K562 (cell line): ENCODE results near the gene SPATA21. TPM values are rescaled to one million over a fixed set of nuclear protein-coding genes. Genes with fewer than 3 reads are reported as not detected.

Source experiments
- ATAC-seq: fragments of 200-7000 bp; cut with Tn5 transposase; 3 replicates; pipeline ENCODE4 v1.9.1; 2020; ENCODE audit warnings: moderate library complexity
- BruUV-seq: library from RNA; stranded (reverse); fragments of 400-500 nt; replicated peaks from 2 replicates; lab custom pipeline; 2021; lab: Mats Ljungman, UMichigan
- CTCF ChIA-PET: fragments of 300-600 bp; formaldehyde crosslinking; extraction: SDS; loops from one replicate; lab custom pipeline; 2021; ENCODE audit warnings: low intra/inter-chr PET ratio; lab: Yijun Ruan, JAX
- POLR2A ChIA-PET: fragments of 300-600, 350-650 bp; sonication (Branson Sonifier 250); formaldehyde crosslinking; extraction: SDS; loops from one replicate; lab custom pipeline; 2021; ENCODE audit warnings: antibody characterized with exemption, inconsistent platforms; lab: Yijun Ruan, JAX
- DNase-seq, 4 experiments: peaks; one replicate each; pipeline versions ENCODE4 v3.0.0 to v3.0.0-alpha.2; 2011 to 2018; ENCODE audit warnings: low spot score in 3 of 4, mixed read lengths in 3 of 4; ENCODE audit errors: extremely low read depth in 1 of 4
- FAIRE-seq: peaks from 2 replicates; lab custom pipeline; 2011; peaks lifted over from hg19 to GRCh38; lab: Jason Lieb, UNC
- H2AFZ ChIP-seq: 2 replicates; pipeline ENCODE4 v1.6.0; 2011; ENCODE audit warnings: low read depth, low read length, control low read depth, inconsistent platforms
- H3K27ac ChIP-seq: fragments of 200-600 bp; 3 replicates; pipeline ENCODE4 v1.8.0; 2011; ENCODE audit warnings: low read depth, mild to moderate bottlenecking, control low read depth, inconsistent platforms, low read length, moderate library complexity, mixed read lengths; ENCODE audit errors: extremely low read depth
- H3K27me3 ChIP-seq, 2 experiments: fragments of 300-600 bp in 1 of 2; 2 replicates in 1 of 2; 3 replicates in 1 of 2; pipeline versions ENCODE4 v1.6.0 to v1.8.0; 2011; ENCODE audit warnings: inconsistent platforms in 2 of 2, low read length in 2 of 2, mild to moderate bottlenecking in 1 of 2, mixed read lengths in 1 of 2, moderate library complexity in 1 of 2; ENCODE audit not compliant: control insufficient read depth in 2 of 2, insufficient read depth in 2 of 2
- H3K36me3 ChIP-seq: fragments of 300-600 bp; 3 replicates; pipeline ENCODE4 v1.8.0; 2011; ENCODE audit warnings: mild to moderate bottlenecking, low read length, inconsistent platforms; ENCODE audit not compliant: control insufficient read depth, insufficient read depth
- H3K4me1 ChIP-seq, 2 experiments: fragments of 200-600 bp in 1 of 2; replicated peaks in 1 of 2; 2 replicates in 1 of 2; 3 replicates in 1 of 2; pipeline versions ENCODE4 v1.5.1 to v1.8.0; 2011; ENCODE audit warnings: inconsistent platforms in 2 of 2, low read length in 2 of 2, mild to moderate bottlenecking in 1 of 2, mixed read lengths in 1 of 2, moderate library complexity in 1 of 2; ENCODE audit not compliant: control insufficient read depth in 2 of 2, insufficient read depth in 2 of 2
- H3K4me2 ChIP-seq: 2 replicates; pipeline ENCODE4 v1.6.1; 2011; ENCODE audit warnings: low read length, control low read depth, inconsistent platforms, mixed read lengths; ENCODE audit not compliant: insufficient read depth
- H3K4me3 ChIP-seq: fragments of 200-600 bp; sonication (generic), shearing (Covaris generic); 2 replicates; pipeline ENCODE4 v1.5.1; 2016; ENCODE audit warnings: control low read depth, inconsistent platforms
- H3K79me2 ChIP-seq: fragments of 200-600 bp; 3 replicates; pipeline ENCODE4 v1.8.0; 2011; ENCODE audit warnings: low read length, inconsistent platforms; ENCODE audit not compliant: control insufficient read depth, insufficient read depth
- H3K9ac ChIP-seq, 2 experiments: 2 replicates each; pipeline versions ENCODE4 v1.6.0 to v1.6.1; 2011; ENCODE audit warnings: low read depth in 2 of 2, low read length in 2 of 2, control low read depth in 1 of 2, inconsistent platforms in 1 of 2, mild to moderate bottlenecking in 1 of 2, mixed read lengths in 1 of 2; ENCODE audit not compliant: insufficient read depth in 1 of 2
- H3K9me1 ChIP-seq: one replicate; pipeline ENCODE4 v1.6.0; 2011; ENCODE audit warnings: inconsistent platforms, mild to moderate bottlenecking, low read length, moderate library complexity; ENCODE audit not compliant: control insufficient read depth, insufficient read depth
- H3K9me3 ChIP-seq: replicated peaks from 2 replicates; pipeline ENCODE4 v1.5.1; 2011; ENCODE audit warnings: low read depth, low read length, inconsistent platforms; ENCODE audit not compliant: control insufficient read depth, insufficient read depth
- H4K20me1 ChIP-seq: replicated peaks from 2 replicates; pipeline ENCODE4 v1.6.1; 2011; ENCODE audit warnings: low read length, inconsistent platforms, mixed read lengths; ENCODE audit not compliant: control insufficient read depth, insufficient read depth
- CEBPB ChIP-seq: fragments of 450-650 bp; IDR thresholded peaks from 2 replicates; pipeline ENCODE4 v1.6.1; 2016; ENCODE audit warnings: missing genetic modification characterization, missing compliant biosample characterization
- TAL1 ChIP-seq: fragments of 450-650 bp; IDR thresholded peaks from 2 replicates; pipeline ENCODE4 v1.6.1; 2016; ENCODE audit warnings: mild to moderate bottlenecking
- WGBS: fragments of 100-300 bp; shearing (Covaris generic); methylation state at CpG from one replicate; pipeline ENCODE4 v1.1.6; 2016; ENCODE audit warnings: low coverage, mixed read lengths; ENCODE audit not compliant: insufficient coverage; ENCODE audit errors: missing lambda C conversion rate; 5-methylcytosine and 5-hydroxymethylcytosine counted together
- in situ Hi-C: fragments of 300-500 bp; cut with MboI; formaldehyde crosslinking; loops from 4 replicates; pipeline ENCODE4 v1.15.0; 2018; ENCODE audit warnings: inconsistent platforms, mixed read lengths
- intact Hi-C: fragments of 100-400 bp; cut with micrococcal nuclease; formaldehyde crosslinking; loops from 2 replicates; pipeline ENCODE4 v1.14.2; 2022
- polyA plus RNA-seq, 8 experiments: library from polyadenylated mRNA; depleted of rRNA in 4 of 8; stranded (reverse) in 5 of 8; unstranded in 3 of 8; fragments of >200 nt; fragmentation: Nextera tagmentation in 2 of 8; fragmentation: Illumina TruSeq in 1 of 8; extraction: Ambion mirVana in 2 of 8; extraction: Trizol in 1 of 8; gene quantifications; 2 replicates each; pipeline versions ENCODE4 v1.2.1 to v1.2.3, GENCODE V29; 2011 to 2014; ENCODE audit warnings: inconsistent platforms in 1 of 8, missing spikeins in 1 of 8
- total RNA-seq, 7 experiments: library from RNA; depleted of rRNA in 6 of 7; stranded (reverse); fragments of >200 nt in 6 of 7; fragmentation: Illumina TruSeq in 2 of 7; extraction: Trizol in 2 of 7; gene quantifications; 2 replicates each; pipeline versions ENCODE4 v1.2.1 to v1.2.3, GENCODE V29; 2011 to 2021; ENCODE audit warnings: low replicate concordance in 1 of 7
- TF ChIP-seq, protein P1 (sequence below): fragments of 450-650 bp; IDR thresholded peaks from 2 replicates; pipeline ENCODE4 v1.6.1; 2017; ENCODE audit warnings: antibody characterized with exemption, mild to moderate bottlenecking

The SPATA21 gene
- total and polyA plus RNA-seq, 9 of the 15 experiments (the other 6 are each of a cell fraction or from before 2014, with no cell fraction given) = 0.10 to 0.36 (median 0.13) TPM; not detected in 3

- no peaks in the 10 kb centered on the region for H3K27me3 ChIP-seq
- H3K9ac ChIP-seq = no peak overlapping the region
- peak; percentile 13; the same call in 1 of the 3 replicates for ATAC-seq
- H3K79me2 ChIP-seq = peaks cover 96% of the 10 kb centered on the region
- no peak overlapping the region for H3K4me2 ChIP-seq
- FAIRE-seq = no peak
- POLR2A ChIA-PET = interaction anchor here (0.6 to 4.1 kb wide), 8 partner anchors 9 to 40 kb away, joined by 3 to 16 read pairs (median 3); no protein-coding TSS in a partner anchor
- no peak overlapping the region for H2AFZ ChIP-seq
- no TSS peak for BruUV-seq
- H4K20me1 ChIP-seq = peaks cover 51% of the 10 kb centered on the region
- TF ChIP-seq TAL1 (no peak), CEBPB (tag) (no peak)
- TF ChIP-seq, protein P1, sequence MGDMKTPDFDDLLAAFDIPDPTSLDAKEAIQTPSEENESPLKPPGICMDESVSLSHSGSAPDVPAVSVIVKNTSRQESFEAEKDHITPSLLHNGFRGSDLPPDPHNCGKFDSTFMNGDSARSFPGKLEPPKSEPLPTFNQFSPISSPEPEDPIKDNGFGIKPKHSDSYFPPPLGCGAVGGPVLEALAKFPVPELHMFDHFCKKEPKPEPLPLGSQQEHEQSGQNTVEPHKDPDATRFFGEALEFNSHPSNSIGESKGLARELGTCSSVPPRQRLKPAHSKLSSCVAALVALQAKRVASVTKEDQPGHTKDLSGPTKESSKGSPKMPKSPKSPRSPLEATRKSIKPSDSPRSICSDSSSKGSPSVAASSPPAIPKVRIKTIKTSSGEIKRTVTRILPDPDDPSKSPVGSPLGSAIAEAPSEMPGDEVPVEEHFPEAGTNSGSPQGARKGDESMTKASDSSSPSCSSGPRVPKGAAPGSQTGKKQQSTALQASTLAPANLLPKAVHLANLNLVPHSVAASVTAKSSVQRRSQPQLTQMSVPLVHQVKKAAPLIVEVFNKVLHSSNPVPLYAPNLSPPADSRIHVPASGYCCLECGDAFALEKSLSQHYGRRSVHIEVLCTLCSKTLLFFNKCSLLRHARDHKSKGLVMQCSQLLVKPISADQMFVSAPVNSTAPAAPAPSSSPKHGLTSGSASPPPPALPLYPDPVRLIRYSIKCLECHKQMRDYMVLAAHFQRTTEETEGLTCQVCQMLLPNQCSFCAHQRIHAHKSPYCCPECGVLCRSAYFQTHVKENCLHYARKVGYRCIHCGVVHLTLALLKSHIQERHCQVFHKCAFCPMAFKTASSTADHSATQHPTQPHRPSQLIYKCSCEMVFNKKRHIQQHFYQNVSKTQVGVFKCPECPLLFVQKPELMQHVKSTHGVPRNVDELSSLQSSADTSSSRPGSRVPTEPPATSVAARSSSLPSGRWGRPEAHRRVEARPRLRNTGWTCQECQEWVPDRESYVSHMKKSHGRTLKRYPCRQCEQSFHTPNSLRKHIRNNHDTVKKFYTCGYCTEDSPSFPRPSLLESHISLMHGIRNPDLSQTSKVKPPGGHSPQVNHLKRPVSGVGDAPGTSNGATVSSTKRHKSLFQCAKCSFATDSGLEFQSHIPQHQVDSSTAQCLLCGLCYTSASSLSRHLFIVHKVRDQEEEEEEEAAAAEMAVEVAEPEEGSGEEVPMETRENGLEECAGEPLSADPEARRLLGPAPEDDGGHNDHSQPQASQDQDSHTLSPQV = 0 out of 2 replicates have a peak, but pooled peaks have one; percentile 17
- TF ChIP-seq, all 486 proteins: peak for 1
- 82% methylated on average over 3 of the region's 3 CpGs for WGBS
- in situ Hi-C loops (no loop called here), intact Hi-C loops (no loop called here)
- Histone ChIP-seq H3K36me3 (peaks cover 33% of the 10 kb centered on the region; the same call in 2 of the 3 replicates), H3K27ac (no peak overlapping the region), H3K9me1 (peaks cover 3% of the 10 kb centered on the region), H3K4me3 (no peak overlapping the region), H3K9me3 (no peaks in the 10 kb centered on the region), H3K4me1 (peaks cover 23 to 26% of the 10 kb centered on the region in 2 experiments)
- CTCF ChIA-PET = no interaction called here
- peak in 1 of 4 experiments; percentile 9 for DNase-seq
Measured at GRCh38 chr1:16374266-16374665, 63.0 kb downstream of the SPATA21 start.
